IMR-90 (cell line): Measurements from ENCODE around the gene HYCC2. TPM values are rescaled to one million over a fixed set of nuclear protein-coding genes. Genes with fewer than 3 reads are reported as not detected.

Experiments
- ATAC-seq: fragments of 200-7000 bp; cut with Tn5 transposase; 2 replicates; pipeline ENCODE4 v1.9.1; 2020; ENCODE audit warnings: low read depth, mild to moderate bottlenecking, moderate library complexity
- BruUV-seq: library from RNA; stranded (reverse); fragments of 400-500 nt; replicated peaks from 2 replicates; lab custom pipeline; 2021; lab: Mats Ljungman, UMichigan
- CTCF ChIA-PET: fragments of 300-600 bp; formaldehyde crosslinking; extraction: SDS; loops from one replicate; lab custom pipeline; 2021; ENCODE audit warnings: antibody characterized with exemption; lab: Yijun Ruan, JAX
- POLR2A ChIA-PET: fragments of 300-600 bp; sonication (Branson Sonifier 250); formaldehyde crosslinking; loops from one replicate; lab custom pipeline; 2022; ENCODE audit warnings: antibody characterized with exemption; ENCODE audit not compliant: unreplicated experiment; lab: Charles Lee
- DNase-seq: peaks from one replicate; pipeline ENCODE4 v3.0.0; 2013
- H2AFZ ChIP-seq: replicated peaks from 2 replicates; pipeline ENCODE3; 2013; ENCODE audit warnings: low read length, mild to moderate bottlenecking; ENCODE audit not compliant: poor library complexity
- H2AK5ac ChIP-seq: 2 replicates; pipeline ENCODE4 v1.6.1; 2013; ENCODE audit warnings: low read depth, low read length, inconsistent platforms
- H2AK9ac ChIP-seq: replicated peaks from 2 replicates; pipeline ENCODE3; 2013; ENCODE audit warnings: mild to moderate bottlenecking, low read depth, low read length, moderate library complexity; ENCODE audit not compliant: poor library complexity
- H2BK120ac ChIP-seq: 2 replicates; pipeline ENCODE4 v1.6.1; 2013; ENCODE audit warnings: low read depth, low read length, inconsistent platforms
- H2BK15ac ChIP-seq: 3 replicates; pipeline ENCODE4 v1.6.1; 2013; ENCODE audit warnings: low read depth, low read length, inconsistent platforms
- H2BK20ac ChIP-seq: 2 replicates; pipeline ENCODE4 v1.6.1; 2013; ENCODE audit warnings: low read depth, mild to moderate bottlenecking, inconsistent platforms, low read length, moderate library complexity
- H2BK5ac ChIP-seq: 2 replicates; pipeline ENCODE4 v1.6.1; 2013; ENCODE audit warnings: mild to moderate bottlenecking, low read depth, low read length, inconsistent platforms; ENCODE audit not compliant: poor library complexity, severe bottlenecking
- H3K14ac ChIP-seq: replicated peaks from 2 replicates; pipeline ENCODE4 v1.6.1; 2013; ENCODE audit warnings: low read depth, low read length, inconsistent platforms
- H3K18ac ChIP-seq: 2 replicates; pipeline ENCODE4 v1.6.1; 2013; ENCODE audit warnings: low read depth, low read length, control low read depth
- H3K23ac ChIP-seq: 2 replicates; pipeline ENCODE4 v1.6.1; 2013; ENCODE audit warnings: low read depth, low read length, inconsistent platforms
- H3K27ac ChIP-seq: 2 replicates; pipeline ENCODE4 v1.5.1; 2013; ENCODE audit warnings: mild to moderate bottlenecking, control low read depth, low read length; ENCODE audit not compliant: insufficient read depth
- H3K27me3 ChIP-seq: 2 replicates; pipeline ENCODE4 v1.6.1; 2013; ENCODE audit warnings: low read length; ENCODE audit not compliant: control insufficient read depth, insufficient read depth
- H3K36me3 ChIP-seq: 2 replicates; pipeline ENCODE4 v1.6.1; 2013; ENCODE audit warnings: low read length, mixed read lengths; ENCODE audit not compliant: control insufficient read depth, insufficient read depth
- H3K4ac ChIP-seq: 2 replicates; pipeline ENCODE4 v1.6.1; 2013; ENCODE audit warnings: low read depth, low read length, inconsistent platforms
- H3K4me1 ChIP-seq: 2 replicates; pipeline ENCODE4 v1.6.1; 2013; ENCODE audit warnings: low read length, mixed read lengths; ENCODE audit not compliant: control insufficient read depth, insufficient read depth
- H3K4me2 ChIP-seq: 2 replicates; pipeline ENCODE4 v1.6.1; 2013; ENCODE audit warnings: low read depth, mild to moderate bottlenecking, control low read depth, low read length, moderate library complexity
- H3K4me3 ChIP-seq: 2 replicates; pipeline ENCODE4 v1.5.1; 2013; ENCODE audit warnings: low read depth, mild to moderate bottlenecking, control low read depth, low read length, moderate library complexity; ENCODE audit not compliant: insufficient read depth
- H3K56ac ChIP-seq: 2 replicates; pipeline ENCODE4 v1.6.1; 2013; ENCODE audit warnings: low read length, inconsistent platforms; ENCODE audit not compliant: insufficient read depth; ENCODE audit errors: extremely low read depth
- H3K79me1 ChIP-seq, 2 experiments: 2 replicates each; pipeline ENCODE4 v1.6.1; 2013; ENCODE audit warnings: low read length in 2 of 2, inconsistent platforms in 1 of 2, low read depth in 1 of 2
- H3K9ac ChIP-seq: 2 replicates; pipeline ENCODE4 v1.6.1; 2013; ENCODE audit warnings: low read depth, low read length, control low read depth
- H3K9me1 ChIP-seq: 2 replicates; pipeline ENCODE4 v1.6.1; 2013; ENCODE audit warnings: low read length, inconsistent platforms; ENCODE audit not compliant: insufficient read depth
- H3K9me3 ChIP-seq: 2 replicates; pipeline ENCODE4 v1.6.1; 2013; ENCODE audit warnings: low read length; ENCODE audit not compliant: control insufficient read depth, insufficient read depth
- H4K20me1 ChIP-seq: 2 replicates; pipeline ENCODE4 v1.6.1; 2013; ENCODE audit warnings: low read length, inconsistent platforms; ENCODE audit not compliant: insufficient read depth
- H4K5ac ChIP-seq: 2 replicates; pipeline ENCODE4 v1.6.1; 2013; ENCODE audit warnings: mild to moderate bottlenecking, low read depth, low read length, control low read depth
- H4K8ac ChIP-seq, 2 experiments: 2 replicates each; pipeline ENCODE4 v1.6.1; 2013; ENCODE audit warnings: low read depth in 2 of 2, low read length in 2 of 2, control low read depth in 1 of 2, inconsistent platforms in 1 of 2
- H4K91ac ChIP-seq: 2 replicates; pipeline ENCODE4 v1.6.1; 2013; ENCODE audit warnings: low read depth, low read length, inconsistent platforms; ENCODE audit not compliant: insufficient read depth
- BHLHE40 ChIP-seq: fragments of 150-350 bp; IDR thresholded peaks from 2 replicates; pipeline ENCODE4 v1.6.1; 2016; ENCODE audit warnings: mild to moderate bottlenecking, low read depth, low read length
- CEBPB ChIP-seq: IDR thresholded peaks from 2 replicates; pipeline ENCODE4 v1.6.1; 2012; ENCODE audit warnings: low read depth, low read length, improper control_type of control experiment
- CHD1 ChIP-seq: IDR thresholded peaks from 2 replicates; pipeline ENCODE4 v1.6.1; 2012; ENCODE audit warnings: low read depth, low read length, improper control_type of control experiment
- FOS ChIP-seq: fragments of 150-350 bp; IDR thresholded peaks from 2 replicates; pipeline ENCODE4 v1.6.1; 2016; ENCODE audit warnings: low read depth, low read length
- MAFK ChIP-seq: IDR thresholded peaks from 2 replicates; pipeline ENCODE4 v1.6.1; 2012; ENCODE audit warnings: low read depth, low read length, improper control_type of control experiment
- MAZ ChIP-seq: IDR thresholded peaks from 2 replicates; pipeline ENCODE4 v1.6.1; 2012; ENCODE audit warnings: low read depth, mild to moderate bottlenecking, low read length, improper control_type of control experiment, moderate library complexity, borderline replicate concordance
- MXI1 ChIP-seq: IDR thresholded peaks from 2 replicates; pipeline ENCODE4 v1.6.1; 2012; ENCODE audit warnings: low read depth, mild to moderate bottlenecking, low read length, moderate library complexity, borderline replicate concordance
- NFE2L2 ChIP-seq: fragments of 150-350 bp; IDR thresholded peaks from 2 replicates; pipeline ENCODE4 v1.6.1; 2016; ENCODE audit warnings: low read depth, mild to moderate bottlenecking, low read length
- POLR2A ChIP-seq: IDR thresholded peaks from 2 replicates; pipeline ENCODE4 v1.6.1; 2012; ENCODE audit warnings: mild to moderate bottlenecking, low read depth, low read length
- RAD21 ChIP-seq: IDR thresholded peaks from 2 replicates; pipeline ENCODE4 v1.6.1; 2012; ENCODE audit warnings: low read length, improper control_type of control experiment
- RCOR1 ChIP-seq: IDR thresholded peaks from 2 replicates; pipeline ENCODE4 v1.6.1; 2012; ENCODE audit warnings: mild to moderate bottlenecking, low read length, improper control_type of control experiment; ENCODE audit not compliant: insufficient replicate concordance
- RFX5 ChIP-seq: IDR thresholded peaks from 2 replicates; pipeline ENCODE4 v1.8.0; 2012; ENCODE audit warnings: low read depth, mild to moderate bottlenecking, low read length, moderate library complexity
- SMC3 ChIP-seq: fragments of 150-350 bp; IDR thresholded peaks from 2 replicates; pipeline ENCODE4 v1.6.1; 2016; ENCODE audit warnings: low read depth, mild to moderate bottlenecking, antibody characterized with exemption, low read length, moderate library complexity
- WGBS, 2 experiments: methylation state at CpG; one replicate each; pipeline versions ENCODE4 v1.1.5 to v1.1.7; 2013; ENCODE audit warnings: missing lambda C conversion rate in 2 of 2; ENCODE audit not compliant: insufficient read length in 1 of 2; ENCODE audit errors: extremely low coverage in 2 of 2; 5-methylcytosine and 5-hydroxymethylcytosine counted together
- dilution Hi-C: fragments of 300-500 bp; cut with HindIII; formaldehyde crosslinking; loops from one replicate; pipeline ENCODE4 v1.14.3; 2018; ENCODE audit warnings: low sequenced_read_pairs; ENCODE audit not compliant: unreplicated experiment
- in situ Hi-C: fragments of 300-500 bp; cut with MboI; formaldehyde crosslinking; loops from 3 replicates; pipeline ENCODE4 v1.14.3; 2019; ENCODE audit warnings: low sequenced_read_pairs, inconsistent platforms, mixed read lengths
- intact Hi-C: fragments of 100-400 bp; cut with micrococcal nuclease; formaldehyde crosslinking; loops from 2 replicates; pipeline ENCODE4 v1.10.0; 2022
- polyA plus RNA-seq, 3 experiments: library from polyadenylated mRNA; depleted of rRNA; stranded (reverse); fragments of >200 nt; gene quantifications; 2 replicates each; pipeline ENCODE4 v1.2.3, GENCODE V29; 2012; ENCODE audit warnings: low replicate concordance in 1 of 3
- total RNA-seq: library from RNA; depleted of rRNA; stranded (reverse); fragments of >200 nt; gene quantifications from 2 replicates; pipeline ENCODE4 v1.2.3, GENCODE V29; 2012
- TF ChIP-seq, protein P1 (sequence below): fragments of 150-350 bp; IDR thresholded peaks from 2 replicates; pipeline ENCODE4 v1.6.1; 2017; ENCODE audit warnings: mild to moderate bottlenecking, antibody characterized with exemption, low read length, low read depth
- TF ChIP-seq, protein P2 (sequence below): fragments of 150-350 bp; IDR thresholded peaks from 2 replicates; pipeline ENCODE4 v1.6.1; 2016; ENCODE audit warnings: low read depth, mild to moderate bottlenecking, low read length, moderate library complexity, borderline replicate concordance
- TF ChIP-seq, protein P3 (sequence below): conservative IDR thresholded peaks from 2 replicates; pipeline ENCODE4 v1.5.1; 2012; ENCODE audit warnings: mild to moderate bottlenecking, low read depth, low read length, improper control_type of control experiment

HYCC2 gene
- total and polyA plus RNA-seq, 2 of the 4 experiments (the other 2 are of a cell fraction) = 2.2 to 9.1 TPM

DNA sequence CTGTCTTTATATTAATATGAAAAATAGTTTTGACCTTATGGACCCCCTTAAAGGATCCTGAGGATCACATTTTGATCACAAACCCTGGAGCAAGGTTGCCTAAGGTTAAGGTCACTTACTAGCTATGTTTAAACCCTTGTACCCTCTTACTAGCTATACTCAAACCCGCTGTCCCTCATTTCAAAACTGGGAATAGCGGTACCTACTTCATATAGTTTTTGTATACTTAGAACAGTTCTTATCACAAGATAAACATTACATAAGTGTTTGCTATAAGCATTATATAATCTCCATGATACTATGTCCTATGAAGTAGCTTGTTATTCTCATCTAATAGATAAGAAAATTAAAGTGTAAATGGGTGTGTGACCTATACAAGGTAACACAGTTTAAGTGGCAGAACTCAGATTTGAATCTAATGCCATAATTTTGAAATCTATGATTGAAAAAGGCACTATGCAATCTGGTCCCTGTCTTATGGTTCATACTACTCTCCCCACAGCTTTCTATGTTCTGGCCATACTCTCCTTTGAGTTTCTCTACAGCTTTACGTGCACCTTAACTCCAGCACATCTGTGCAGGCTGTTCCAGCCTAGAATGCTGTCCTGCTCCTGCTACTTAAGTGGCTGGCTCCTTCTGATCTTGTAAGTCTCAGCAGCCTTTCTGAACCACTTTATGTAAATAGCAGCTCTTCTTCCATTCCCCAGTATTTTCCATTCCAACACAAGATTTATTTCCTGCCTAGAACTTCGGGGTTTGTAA is 30.4 kb downstream of the HYCC2 start:
- ChIA-PET CTCF (no interaction called here), POLR2A (no interaction called here)
- H3K79me1 ChIP-seq = peaks cover 6 to 17% of the 10 kb centered on the region in 2 experiments; a peak in 3 of 4 replicates
- ATAC-seq (no peak), DNase-seq (no peak)
- 80% methylated on average over 1 of the region's 4 CpGs; no CpG with 5 or more reads in 1 of the 2 experiments for WGBS, 2 experiments
- no peaks in the 10 kb centered on the region for H3K9me1 ChIP-seq
- no peaks in the 10 kb centered on the region for H3K4me1 ChIP-seq
- H2BK120ac ChIP-seq = no peak overlapping the region
- no peak overlapping the region for H4K91ac ChIP-seq
- BruUV-seq = no TSS peak
- H3K56ac ChIP-seq = no peak overlapping the region
- H3K9me3 ChIP-seq = no peaks in the 10 kb centered on the region
- H3K18ac ChIP-seq = no peak overlapping the region
- no peak overlapping the region for H4K5ac ChIP-seq
- no peak overlapping the region for H3K14ac ChIP-seq
- intact Hi-C loops (no loop called here), in situ Hi-C loops (no loop called here), dilution Hi-C loops (no loop called here)
- H4K8ac ChIP-seq = no peak overlapping the region
- H2AFZ ChIP-seq = no peak overlapping the region
- H3K36me3 ChIP-seq = peaks cover 1% of the 10 kb centered on the region; the same call in 1 of the 2 replicates
- no peak overlapping the region for H2AK9ac ChIP-seq
- H2BK20ac ChIP-seq = no peak overlapping the region
- no peak overlapping the region for H3K4me2 ChIP-seq
- TF ChIP-seq SMC3 (no peak), RCOR1 (no peak), MXI1 (no peak), CEBPB (no peak), NFE2L2 (no peak), MAZ (no peak), FOS (no peak), RFX5 (no peak), MAFK (no peak), BHLHE40 (no peak), CHD1 (no peak), RAD21 (no peak), POLR2A (no peak)
- TF ChIP-seq, protein P1, sequence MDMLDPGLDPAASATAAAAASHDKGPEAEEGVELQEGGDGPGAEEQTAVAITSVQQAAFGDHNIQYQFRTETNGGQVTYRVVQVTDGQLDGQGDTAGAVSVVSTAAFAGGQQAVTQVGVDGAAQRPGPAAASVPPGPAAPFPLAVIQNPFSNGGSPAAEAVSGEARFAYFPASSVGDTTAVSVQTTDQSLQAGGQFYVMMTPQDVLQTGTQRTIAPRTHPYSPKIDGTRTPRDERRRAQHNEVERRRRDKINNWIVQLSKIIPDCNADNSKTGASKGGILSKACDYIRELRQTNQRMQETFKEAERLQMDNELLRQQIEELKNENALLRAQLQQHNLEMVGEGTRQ = no peak
- TF ChIP-seq, protein P2, sequence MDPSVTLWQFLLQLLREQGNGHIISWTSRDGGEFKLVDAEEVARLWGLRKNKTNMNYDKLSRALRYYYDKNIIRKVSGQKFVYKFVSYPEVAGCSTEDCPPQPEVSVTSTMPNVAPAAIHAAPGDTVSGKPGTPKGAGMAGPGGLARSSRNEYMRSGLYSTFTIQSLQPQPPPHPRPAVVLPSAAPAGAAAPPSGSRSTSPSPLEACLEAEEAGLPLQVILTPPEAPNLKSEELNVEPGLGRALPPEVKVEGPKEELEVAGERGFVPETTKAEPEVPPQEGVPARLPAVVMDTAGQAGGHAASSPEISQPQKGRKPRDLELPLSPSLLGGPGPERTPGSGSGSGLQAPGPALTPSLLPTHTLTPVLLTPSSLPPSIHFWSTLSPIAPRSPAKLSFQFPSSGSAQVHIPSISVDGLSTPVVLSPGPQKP = no peak
- TF ChIP-seq, protein P3, sequence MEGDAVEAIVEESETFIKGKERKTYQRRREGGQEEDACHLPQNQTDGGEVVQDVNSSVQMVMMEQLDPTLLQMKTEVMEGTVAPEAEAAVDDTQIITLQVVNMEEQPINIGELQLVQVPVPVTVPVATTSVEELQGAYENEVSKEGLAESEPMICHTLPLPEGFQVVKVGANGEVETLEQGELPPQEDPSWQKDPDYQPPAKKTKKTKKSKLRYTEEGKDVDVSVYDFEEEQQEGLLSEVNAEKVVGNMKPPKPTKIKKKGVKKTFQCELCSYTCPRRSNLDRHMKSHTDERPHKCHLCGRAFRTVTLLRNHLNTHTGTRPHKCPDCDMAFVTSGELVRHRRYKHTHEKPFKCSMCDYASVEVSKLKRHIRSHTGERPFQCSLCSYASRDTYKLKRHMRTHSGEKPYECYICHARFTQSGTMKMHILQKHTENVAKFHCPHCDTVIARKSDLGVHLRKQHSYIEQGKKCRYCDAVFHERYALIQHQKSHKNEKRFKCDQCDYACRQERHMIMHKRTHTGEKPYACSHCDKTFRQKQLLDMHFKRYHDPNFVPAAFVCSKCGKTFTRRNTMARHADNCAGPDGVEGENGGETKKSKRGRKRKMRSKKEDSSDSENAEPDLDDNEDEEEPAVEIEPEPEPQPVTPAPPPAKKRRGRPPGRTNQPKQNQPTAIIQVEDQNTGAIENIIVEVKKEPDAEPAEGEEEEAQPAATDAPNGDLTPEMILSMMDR = no peak
- H2AK5ac ChIP-seq = no peak overlapping the region
- H3K4me3 ChIP-seq = no peak overlapping the region
- no peak overlapping the region for H2BK5ac ChIP-seq
- no peaks in the 10 kb centered on the region for H3K27me3 ChIP-seq
- no peak overlapping the region for H3K4ac ChIP-seq
- H3K23ac ChIP-seq = no peak overlapping the region
- H4K20me1 ChIP-seq = no peaks in the 10 kb centered on the region
- H3K9ac ChIP-seq = no peak overlapping the region
- H3K27ac ChIP-seq = no peak overlapping the region
- no peak overlapping the region for H2BK15ac ChIP-seq
